C4-2B (cell line): Measurements from ENCODE around the gene FBXL15.

ENCODE experiments used
- H3K27ac ChIP-seq: fragments of 450-650 bp; 2 replicates; pipeline ENCODE4 v1.5.1; 2017
- ZFX ChIP-seq: fragments of 450-650 bp; IDR thresholded peaks from 2 replicates; pipeline ENCODE4 v1.6.1; 2017
- TF ChIP-seq, protein P1 (sequence below): fragments of 450-650 bp; conservative IDR thresholded peaks from 2 replicates; pipeline ENCODE4 v1.5.1; 2017; ENCODE audit warnings: mild to moderate bottlenecking

FBXL15 gene

GRCh38 chr10:102465466-102465865 lies 44.8 kb downstream of the FBXL15 start:
- no peak overlapping the region for H3K27ac ChIP-seq
- TF ChIP-seq ZFX: no peak
- TF ChIP-seq, protein P1, sequence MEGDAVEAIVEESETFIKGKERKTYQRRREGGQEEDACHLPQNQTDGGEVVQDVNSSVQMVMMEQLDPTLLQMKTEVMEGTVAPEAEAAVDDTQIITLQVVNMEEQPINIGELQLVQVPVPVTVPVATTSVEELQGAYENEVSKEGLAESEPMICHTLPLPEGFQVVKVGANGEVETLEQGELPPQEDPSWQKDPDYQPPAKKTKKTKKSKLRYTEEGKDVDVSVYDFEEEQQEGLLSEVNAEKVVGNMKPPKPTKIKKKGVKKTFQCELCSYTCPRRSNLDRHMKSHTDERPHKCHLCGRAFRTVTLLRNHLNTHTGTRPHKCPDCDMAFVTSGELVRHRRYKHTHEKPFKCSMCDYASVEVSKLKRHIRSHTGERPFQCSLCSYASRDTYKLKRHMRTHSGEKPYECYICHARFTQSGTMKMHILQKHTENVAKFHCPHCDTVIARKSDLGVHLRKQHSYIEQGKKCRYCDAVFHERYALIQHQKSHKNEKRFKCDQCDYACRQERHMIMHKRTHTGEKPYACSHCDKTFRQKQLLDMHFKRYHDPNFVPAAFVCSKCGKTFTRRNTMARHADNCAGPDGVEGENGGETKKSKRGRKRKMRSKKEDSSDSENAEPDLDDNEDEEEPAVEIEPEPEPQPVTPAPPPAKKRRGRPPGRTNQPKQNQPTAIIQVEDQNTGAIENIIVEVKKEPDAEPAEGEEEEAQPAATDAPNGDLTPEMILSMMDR: no peak

- no peak for TF ChIP-seq ZFX
- TF ChIP-seq, protein P1: no peak
- H3K27ac ChIP-seq: no peak overlapping the region
These were observed 46.7 kb downstream of the FBXL15 start for GRCh38 chr10:102467318-102467717.

DNA sequence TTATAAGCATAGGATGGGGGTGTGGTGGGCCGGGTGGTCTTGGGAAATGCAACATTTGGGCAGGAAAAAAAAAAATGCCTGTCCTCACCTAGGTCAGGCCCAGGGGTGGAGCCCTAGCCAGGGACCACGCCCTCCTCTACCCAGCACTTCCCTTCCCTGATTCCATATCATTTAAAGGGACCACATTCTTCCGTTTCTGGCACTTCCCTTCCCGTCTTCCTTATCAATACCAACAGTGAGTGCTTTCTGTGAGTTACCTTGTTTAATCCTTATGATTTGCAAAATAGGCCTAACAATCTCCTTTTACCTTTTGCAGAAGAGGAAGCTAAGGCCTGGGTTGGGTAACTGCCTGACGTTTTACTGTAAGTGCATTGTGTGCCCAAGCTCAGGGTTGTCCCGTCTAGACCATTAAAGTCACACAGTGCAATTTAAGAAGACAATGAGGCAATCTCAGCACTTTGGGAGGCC lies 47.4 kb downstream of the FBXL15 start:
- no peak overlapping the region for H3K27ac ChIP-seq
- TF ChIP-seq, protein P1: no peak
- no peak for TF ChIP-seq ZFX

GRCh38 chr10:102468683-102469082 lies 48.0 kb downstream of the FBXL15 start:
- H3K27ac ChIP-seq: no peak overlapping the region
- no peak for TF ChIP-seq ZFX
- TF ChIP-seq, protein P1: no peak

GRCh38 chr10:102470579-102471546 lies 50.2 kb downstream of the FBXL15 start:
- TF ChIP-seq, protein P1: no peak
- TF ChIP-seq ZFX: no peak
- no peak overlapping the region for H3K27ac ChIP-seq
